Stimulated activated CD8-positive, alpha-beta memory T cell treated with anti-CD3 and anti-CD28 coated beads, Interleukin-15, amount 100 ng/mL, for 1 hour (primary cell): ENCODE measurements around the gene TGFBI.
"Not testable (repeated sequence)": the region's sequence is repeated elsewhere in the genome, so short reads cannot be mapped to it uniquely, and the experiment has no call there.

Experiments used
- DNase-seq: peaks from one replicate; pipeline ENCODE4 v3.0.0-alpha.2; 2020; ENCODE audit warnings: low read depth

The TGFBI gene

DNA sequence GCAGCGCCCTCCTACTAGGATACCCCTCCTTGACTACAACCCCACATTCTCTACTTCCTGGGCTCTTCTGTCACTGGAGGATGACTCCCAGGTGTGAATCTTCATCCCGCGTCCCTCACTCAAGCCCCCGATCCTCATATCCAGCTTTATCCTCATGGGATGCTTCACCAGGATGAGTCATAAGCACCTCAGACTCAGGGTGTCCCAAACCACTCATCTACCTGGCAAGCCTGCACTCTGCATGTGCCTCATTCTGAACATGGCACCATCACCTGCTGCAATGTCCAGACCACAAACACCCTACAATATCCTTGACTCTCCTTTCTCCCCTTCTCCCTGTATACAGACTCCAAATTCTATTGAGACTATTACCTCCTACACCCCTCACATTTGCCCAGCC, 1.5 kb upstream of the TGFBI start:
- no peak for DNase-seq

DNA sequence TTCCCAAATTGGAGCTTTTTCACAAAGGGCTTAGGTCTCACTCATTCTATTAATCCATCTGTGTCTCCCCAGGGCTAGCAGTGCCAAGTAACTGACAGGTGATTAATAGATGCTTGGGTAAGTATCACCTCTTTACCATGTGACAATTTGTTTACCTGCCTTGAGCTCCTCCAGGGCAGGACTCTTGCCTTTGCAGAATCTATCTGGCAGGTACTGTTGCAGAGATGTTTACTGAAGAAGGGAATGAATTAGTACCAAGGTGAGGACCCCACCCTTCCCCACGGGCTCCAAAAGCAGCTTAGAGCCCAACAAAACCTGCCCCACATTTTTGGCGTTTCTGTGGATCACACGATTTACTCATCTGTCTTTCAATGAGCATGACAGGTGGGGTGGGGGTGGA, 698 bp upstream of the TGFBI start:
- no peak for DNase-seq

DNA sequence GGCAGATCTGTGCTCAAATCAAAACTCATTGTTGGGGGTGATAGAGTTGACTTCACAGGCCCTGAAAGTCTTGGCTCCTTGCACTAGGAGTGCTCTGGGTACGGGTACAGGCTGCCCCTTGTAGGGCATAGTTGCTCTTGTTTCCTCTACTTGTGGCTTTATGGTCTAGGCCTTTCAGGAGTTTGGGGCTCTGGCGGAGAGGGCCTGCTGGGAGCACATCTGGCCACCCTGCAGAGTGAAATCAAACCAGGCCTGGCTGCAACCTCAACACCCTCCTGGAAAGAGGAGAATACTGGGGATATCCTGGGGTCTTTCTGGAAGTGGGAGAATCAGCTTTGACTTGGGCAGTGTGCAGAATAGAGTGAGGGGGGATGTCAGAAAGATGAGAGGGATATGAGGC, 1.5 kb downstream of the TGFBI start:
- no peak for DNase-seq

DNA sequence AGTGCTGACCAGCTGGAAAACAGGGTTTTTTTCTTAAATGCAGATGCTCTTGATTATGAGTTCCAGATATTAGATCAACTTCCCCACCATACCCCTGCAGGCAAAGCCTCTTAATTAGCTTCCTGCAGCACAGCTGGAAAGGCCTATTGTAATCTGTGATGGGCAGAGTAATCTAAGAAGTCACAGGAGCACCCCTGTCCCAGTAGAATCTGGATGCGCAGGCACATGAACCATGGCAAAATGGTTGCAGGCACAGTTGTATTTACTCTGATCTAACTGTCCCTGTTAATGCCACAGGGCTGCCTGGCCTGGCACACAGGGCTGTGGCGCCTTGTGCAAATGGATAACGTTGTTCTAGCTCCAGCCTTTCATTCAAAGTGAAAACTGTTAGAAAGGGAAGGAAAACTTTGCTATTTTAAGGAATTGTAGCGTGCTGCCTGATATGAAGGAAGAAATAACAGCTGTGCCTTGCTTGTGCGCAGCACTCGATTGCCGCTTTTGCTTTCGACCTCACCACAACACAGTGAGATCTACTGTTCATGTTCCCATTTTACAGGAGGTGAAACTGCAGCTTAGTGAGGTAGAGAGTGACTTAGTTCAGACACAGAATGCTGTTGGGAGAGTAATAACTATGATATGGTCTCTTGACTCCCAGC, 2.3 kb downstream of the TGFBI start:
- no peak for DNase-seq

DNA sequence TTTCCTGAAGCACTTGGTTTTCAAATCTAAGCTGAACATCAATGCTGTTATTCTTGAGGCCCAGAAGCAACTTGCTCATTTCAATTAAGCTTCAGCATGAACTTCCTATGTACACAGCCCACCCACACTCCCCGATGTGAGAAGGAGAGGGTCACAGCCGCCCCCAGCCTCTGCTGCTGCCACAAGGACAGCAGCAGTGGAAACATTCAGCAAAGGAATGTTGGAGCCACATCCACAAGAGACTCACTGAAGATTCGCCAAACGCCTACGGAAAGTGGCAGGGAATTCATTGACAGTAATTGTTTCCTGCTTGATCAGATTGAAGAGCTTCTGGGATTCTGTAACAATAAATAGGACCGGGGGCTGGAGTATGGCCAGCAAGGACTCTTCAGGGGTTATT, 2.9 kb downstream of the TGFBI start:
- DNase-seq = no peak

DNA sequence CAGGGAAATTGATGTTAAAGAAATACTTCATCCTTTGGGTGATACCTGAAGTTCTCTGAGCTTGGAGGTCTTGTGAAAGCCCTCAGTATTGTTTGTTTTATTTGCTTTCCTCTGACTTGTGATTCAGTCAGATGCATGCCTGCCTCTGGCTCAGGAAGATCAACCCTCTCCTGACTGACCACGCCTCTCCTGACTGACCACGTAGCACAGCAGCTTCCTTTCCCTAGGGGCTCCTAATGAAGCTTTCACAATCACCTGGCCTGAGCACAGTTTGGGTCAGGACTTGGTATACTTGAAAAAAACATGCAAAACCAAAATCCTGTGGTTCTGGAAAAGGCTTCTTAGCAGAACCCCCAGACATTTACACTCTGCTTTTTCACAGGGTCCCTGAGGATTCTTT, 3.8 kb downstream of the TGFBI start:
- no peak for DNase-seq

DNA sequence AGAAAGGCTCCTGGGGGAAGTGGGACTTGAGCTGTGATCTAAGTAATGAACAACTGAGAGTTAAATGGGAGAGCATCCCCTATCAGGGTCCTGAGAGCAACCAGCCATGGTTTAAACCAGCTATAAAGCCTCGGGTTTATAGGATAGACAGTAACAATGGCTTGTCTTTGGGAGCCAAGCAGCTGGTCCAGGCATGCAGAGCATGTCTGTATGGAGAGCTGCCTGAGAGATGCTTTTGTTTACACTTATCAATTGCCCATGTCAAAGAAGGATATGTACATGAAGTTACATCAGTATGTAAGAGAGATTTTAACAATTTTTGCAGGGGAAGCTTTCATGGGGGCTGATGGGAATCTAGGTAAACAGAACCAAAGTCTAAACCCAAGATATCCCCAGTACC, 4.4 kb downstream of the TGFBI start:
- DNase-seq = no peak

DNA sequence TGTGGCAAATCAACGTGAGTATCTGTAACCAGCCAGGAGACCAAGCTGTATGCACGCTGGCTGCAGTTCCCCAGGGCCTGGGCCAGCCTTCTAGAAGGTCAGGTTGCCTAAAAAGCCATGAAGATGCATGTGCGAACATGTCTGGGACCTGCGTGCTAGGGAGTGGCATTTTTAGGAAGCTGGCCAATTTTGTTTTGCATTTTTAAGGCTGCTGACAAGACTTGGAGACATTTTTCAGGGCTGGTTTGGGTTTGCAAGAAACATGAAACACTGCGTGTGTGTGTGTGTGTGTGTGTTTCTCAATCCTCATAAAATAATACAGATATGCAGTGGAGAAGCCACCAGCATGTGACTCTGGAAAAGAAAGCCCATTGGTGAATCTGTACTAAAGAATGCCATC, 5.1 kb downstream of the TGFBI start:
- DNase-seq = no peak

DNA sequence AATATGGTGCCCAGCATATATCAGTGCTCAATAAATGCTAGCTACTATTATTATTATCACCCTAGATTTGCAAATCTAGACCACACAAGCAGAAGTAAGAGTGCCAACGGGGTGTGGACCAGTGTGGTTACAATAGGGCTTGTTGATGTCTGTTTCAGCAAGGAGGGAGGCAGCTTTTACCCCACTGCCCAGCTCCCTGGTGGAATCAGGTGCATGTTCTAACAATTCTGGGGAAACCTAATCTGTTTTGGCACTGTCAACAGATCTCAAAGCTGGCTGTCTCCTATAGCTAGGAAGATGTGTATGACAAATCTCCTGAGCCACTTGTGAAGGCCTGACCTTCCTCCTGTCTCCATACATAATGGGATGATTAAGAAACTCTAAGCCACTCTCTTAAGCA, 5.7 kb downstream of the TGFBI start:
- no peak for DNase-seq

DNA sequence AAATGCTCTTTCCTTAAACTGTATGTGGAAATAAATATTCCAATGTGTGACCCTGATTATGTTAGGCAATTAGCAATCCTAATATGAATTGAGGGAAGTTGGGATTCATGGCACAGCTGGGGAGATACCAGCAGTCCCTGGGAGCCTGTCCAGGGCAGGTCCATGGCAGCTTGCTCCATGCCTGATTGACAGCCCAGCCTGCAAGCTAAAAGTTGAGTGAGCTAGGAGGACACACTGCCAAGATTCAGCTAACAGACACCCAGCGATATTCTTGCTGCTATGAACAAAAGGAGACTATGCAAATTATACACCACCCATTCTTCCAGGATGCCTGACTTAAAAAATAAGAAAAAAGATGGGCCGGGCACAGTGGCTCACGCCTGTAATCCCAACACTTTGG, 6.2 kb downstream of the TGFBI start:
- DNase-seq = no peak

DNA sequence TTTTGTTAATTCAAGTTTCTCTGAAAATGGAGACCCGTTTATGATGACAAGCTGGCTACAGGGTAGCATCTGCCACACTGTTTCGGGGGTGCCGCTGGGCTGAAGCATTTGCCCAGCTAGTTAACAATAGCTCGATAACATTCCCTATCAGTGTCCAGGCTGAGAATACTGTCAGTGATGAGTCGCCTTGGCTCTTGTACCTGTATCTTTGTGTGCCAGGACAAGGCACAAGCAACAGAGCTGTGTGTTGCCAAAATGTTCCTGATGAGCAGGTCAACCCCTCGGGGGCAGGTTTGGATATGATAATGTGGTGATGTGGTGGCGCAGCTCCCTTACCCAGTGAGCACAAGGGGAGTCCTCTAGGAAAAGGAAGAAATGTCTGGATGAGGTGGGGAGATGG, 7.0 kb downstream of the TGFBI start:
- no peak for DNase-seq

DNA sequence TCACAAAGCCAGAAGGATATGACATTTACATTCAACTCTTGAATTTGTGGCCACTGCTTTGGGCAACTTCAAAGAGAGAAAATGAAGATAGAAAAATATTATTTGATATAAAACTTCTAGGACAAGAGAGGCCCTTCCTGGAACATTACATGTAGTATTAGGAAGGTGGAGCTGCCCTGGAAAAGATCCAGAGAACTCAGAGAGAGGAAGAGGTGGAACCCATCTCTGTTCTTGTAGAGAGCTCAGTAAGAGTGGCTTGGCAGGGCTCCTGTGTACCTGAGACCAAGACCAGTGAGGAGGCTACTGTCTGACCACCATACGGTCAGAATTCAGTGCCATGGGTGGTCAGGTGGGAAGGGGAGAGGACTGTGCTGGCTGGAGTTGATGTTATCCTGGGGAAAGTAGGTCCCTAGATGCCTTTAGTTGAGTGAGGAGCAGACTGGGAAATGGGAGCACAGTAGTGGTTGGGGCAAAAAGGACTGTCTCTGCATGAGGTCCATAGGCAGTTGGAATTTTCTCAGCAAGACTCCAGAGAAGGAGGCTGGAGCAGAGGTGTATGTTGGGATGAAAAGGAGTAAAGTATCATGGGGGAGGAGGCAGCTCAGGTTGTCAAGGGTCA, 7.6 kb downstream of the TGFBI start:
- DNase-seq = no peak

DNA sequence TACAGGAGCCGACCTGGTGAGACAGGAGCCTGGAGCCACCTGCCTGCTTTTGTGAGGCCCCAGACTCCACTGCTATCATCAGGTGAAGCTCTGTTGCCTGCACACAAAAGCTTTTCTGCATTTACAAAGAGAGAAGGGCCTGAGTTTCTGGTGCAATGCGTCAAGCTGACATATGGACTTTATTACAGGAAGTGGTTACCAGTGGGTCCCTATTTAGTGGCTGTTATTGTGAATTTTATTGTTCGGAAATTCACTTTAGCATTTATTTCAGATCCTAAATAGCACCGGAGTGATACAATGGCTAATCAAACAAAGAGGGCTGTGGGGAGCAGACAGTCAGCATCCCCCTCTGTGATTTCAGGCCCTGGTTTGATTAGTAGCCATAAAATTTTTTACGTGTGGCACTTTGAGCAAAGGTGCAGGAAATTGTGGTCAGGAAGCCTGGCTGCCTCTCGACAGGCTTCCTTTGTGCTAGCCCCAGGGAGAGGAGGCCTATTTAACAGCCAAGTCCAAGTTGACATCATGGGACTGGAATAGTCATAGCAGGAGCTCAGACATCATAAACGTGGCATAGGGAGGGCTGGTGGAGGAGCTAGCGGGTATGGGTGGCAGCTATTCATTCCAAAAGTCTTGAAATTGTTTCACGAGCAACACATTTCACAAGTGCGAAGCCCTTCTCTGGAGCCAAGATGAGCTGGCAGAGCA, 8.4 kb downstream of the TGFBI start:
- no peak for DNase-seq

DNA sequence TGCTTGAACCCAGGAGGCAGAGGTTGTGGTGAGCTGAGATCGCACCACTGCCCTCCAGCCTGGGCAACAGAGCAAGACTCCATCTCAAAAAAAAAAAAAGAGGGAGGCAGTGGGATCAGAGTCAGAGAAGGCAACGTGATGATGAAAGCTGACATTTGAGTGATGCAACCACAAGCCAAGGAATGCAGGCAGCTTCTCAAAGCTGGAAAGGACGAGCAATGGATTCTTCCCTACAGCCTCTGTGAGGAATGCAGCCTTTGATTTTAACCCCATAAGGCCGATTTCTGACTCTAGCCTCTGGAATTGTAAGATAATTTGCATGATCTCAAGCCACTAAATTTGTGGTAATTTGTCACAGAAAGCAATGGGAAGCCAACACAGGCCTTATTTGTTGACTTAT, 9.8 kb downstream of the TGFBI start:
- DNase-seq = no peak

DNA sequence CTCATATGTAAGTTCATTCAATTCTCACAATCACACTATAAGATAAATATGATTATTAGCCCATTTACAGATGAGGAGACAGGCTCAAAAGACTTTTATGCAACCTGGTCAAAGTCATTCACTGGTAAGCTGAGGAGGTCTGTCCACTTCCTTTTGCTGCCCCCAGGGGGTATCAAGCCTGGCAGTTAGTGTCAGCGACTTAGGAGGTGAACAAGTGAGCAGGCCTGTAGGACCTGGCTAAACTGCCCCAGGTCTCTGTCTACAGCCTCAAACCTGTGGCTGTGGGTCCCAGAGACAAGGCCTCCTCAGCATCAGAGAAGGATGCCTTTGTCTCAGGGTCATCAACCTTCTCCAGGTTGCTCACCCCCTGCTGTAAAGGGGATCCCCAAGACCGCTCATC, 10.4 kb downstream of the TGFBI start:
- DNase-seq = no peak

DNA sequence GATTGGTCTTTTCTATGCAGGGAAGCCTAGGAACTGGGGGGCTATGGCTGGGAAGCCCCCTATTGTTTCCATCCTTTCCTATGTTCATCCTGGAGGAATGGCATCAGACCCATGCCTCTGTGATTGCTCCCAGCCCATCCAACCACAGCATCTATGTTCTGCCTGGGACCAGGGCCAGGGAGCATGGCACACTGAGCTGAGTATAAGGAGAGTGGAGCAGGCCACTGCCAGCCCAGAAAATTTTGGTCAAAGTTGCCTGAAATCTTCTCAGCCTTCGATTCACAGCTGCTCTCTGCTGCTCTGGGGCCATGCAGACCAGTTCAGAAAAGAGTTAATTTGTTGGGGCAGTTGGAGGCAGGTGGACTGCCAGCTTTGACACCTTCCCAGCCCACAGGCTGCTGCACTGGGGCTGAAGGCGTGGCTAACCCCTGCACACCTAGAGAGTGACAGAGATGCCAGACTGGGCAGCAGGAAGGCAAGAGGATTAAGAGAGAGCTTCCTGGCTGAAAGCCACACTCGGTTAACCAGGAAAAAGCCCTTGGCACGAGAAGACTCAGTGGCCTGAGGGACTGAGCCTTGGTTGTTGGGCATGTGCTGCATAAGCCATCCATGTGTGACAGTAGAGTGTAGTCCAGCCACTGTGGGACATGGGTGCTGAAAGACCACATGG, 12.1 kb downstream of the TGFBI start:
- no peak for DNase-seq

DNA sequence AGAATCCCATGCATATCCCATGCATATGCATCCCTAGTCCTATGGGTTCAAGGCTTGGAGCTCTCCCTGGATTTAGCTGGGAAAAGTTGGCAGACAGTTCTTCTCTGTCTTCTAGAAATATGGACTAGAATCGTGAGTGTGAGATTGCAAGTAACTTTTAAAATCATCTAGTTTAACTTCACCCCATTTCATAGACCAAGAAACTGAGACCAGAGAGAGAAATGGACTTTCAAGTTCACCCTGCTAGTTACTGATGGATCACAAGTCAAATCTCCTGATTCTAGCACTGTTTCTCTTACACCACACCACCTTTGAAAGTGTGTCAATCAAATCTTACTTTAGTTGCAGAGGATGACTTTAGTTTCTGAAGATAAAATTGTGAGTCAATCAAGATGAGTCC, 13.4 kb downstream of the TGFBI start:
- DNase-seq = no peak

DNA sequence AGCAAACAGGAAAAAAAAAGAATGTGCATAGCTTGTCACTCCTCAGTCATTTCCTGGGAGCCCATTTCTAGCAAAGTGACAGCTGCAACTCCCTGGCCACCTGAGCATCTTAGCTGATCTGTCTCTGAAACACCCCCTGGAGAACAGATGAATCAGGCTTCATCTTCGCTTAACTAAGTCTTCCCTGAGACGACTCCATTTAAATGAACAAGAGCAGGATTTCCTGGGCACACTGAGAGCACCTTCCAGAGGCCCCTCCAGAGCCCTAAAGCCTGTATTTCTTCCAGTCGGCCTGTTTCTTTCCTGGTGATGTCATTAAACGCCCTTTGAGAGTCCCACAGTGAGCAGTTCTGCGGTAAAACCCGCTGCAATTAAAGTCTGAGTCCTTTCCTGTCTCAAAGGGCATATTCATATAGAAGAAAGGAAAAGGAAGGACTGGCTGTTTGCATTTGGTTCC, 13.9 kb downstream of the TGFBI start:
- DNase-seq = no peak

DNA sequence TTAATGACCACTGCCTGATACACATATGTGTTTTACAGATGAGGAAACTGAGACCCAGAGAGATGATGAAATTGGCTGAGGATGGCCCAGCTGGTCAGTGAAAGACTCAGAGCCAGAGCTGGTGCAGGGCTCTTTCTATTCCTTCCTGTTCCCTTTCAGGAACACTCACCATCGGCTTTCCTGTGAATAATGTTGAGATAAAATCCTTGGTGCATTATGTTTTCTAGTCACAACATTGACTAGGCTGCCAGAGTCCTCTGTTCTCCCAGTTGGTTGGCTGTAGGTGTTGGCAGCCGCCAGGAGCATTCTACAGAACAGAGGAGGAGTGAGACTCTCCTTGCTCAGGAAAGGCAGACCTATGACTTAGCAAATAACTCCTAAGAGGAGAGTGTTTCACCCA, 14.8 kb downstream of the TGFBI start:
- no peak for DNase-seq

DNA sequence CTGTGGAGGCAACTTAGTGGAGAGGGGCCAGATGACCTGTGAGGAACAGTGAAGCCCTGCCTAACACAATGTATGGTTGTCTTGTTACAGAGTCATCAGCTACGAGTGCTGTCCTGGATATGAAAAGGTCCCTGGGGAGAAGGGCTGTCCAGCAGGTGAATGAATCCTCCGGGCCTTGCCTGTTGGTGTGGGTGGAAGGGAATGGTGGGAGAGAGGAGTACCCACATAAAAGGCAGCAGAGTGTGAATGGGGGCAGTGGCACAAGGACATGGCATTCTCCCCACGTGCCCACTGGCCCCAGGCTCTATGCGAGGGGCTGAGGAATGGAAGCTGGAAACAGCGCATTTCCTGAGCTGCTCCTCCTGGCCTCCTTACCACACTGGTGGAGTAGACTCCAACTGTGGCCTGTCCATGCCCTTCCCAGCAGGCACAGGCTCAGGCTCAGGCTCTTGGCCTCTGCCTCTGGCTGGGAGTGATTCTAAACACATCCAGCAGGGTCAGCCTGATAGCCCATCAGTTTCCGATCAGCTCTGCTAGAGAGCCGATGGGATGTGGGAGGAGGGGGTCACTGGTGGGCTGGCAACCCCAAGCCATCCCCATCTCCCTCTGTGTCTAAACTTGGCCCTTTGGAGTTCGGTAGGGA, 15.3 kb downstream of the TGFBI start:
- DNase-seq = no peak

DNA sequence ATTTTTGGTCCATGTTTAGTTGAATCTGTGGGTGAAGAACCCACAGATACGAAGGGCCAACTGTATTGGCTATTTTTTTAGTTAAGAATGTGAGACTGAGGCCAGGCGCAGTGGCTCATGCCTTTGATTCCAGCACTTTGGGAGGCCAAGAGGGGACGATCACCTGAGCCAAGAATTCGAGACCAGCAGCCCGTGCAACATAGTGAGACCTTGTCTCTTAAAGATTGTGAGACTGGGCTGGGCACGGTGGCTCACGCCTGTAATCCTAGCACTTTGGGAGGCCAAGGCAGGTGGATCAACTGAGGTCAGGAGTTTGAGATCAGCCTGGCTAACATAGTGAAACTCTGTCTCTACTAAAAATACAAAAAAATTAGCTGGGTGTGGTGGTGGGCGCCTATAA, 16.2 kb downstream of the TGFBI start:
- DNase-seq = not testable (repeated sequence)

DNA sequence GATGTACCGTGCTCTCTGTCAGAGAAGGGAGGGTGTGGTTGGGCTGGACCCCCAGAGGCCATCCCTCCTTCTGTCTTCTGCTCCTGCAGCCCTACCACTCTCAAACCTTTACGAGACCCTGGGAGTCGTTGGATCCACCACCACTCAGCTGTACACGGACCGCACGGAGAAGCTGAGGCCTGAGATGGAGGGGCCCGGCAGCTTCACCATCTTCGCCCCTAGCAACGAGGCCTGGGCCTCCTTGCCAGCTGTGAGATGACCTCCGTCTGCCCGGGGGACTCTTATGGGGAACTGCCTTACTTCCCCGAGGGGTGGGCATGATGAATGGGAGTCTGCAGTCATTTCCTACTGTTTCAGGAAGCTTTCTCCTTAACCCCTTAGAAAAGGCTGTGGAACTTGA, 17.5 kb downstream of the TGFBI start:
- DNase-seq = no peak

DNA sequence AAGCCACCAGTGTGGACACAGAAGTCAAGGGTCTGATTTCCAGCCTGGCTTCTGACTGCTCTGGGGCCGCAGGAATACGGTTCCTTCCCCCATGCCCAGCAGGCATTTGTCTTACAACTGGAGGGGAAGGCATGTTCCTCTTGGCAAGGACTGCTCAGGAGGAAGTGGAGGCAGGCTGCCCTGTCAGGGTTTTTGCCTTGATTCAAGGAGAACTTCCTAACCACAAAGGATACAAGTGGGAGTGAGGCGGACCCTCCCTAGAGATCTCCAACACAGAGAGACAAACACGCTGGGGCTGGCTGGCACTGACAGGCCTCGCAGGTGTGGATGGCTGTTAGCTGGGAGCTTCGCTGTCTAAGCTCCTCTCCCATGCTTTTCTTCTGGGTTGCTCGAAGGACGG, 19.1 kb downstream of the TGFBI start:
- DNase-seq = no peak
